ENCODE measurements around the gene MBNL3. TPM values are rescaled to one million over a fixed set of nuclear protein-coding genes. Genes with fewer than 3 reads are reported as not detected.

MBNL3 gene
- total RNA-seq, 1 donor from 2014 or later: 3.4 TPM

DNA sequence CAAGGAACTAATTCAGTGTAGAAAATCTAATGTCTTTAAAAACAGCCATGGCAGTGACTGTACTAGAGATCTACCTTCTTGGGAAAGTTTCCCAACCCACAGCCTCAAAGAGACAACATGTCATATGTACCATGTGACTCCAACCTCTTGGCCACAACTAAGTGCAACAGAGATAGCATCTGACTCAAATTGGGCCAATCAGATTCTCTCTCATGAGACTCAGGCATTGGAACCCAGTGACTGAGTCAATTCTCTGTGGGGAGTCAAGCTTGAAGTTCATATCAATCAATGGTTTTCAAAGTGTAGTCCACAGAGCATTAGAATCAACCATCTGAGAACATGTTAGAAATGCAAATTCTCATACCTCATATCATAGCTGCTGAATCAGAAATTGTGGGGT, 123.3 kb downstream of the MBNL3 start:
- H3K27ac Mint-ChIP-seq: no peak overlapping the region
- peaks cover 2% of the 10 kb centered on the region for H3K4me1 Mint-ChIP-seq
- no peaks in the 10 kb centered on the region for H3F3A ChIP-seq (ENCODE audit: low read depth)
- H3K27me3 ChIP-seq: no peaks in the 10 kb centered on the region
- no peak for DNase-seq (ENCODE audit: low spot score)
- H2AFZ ChIP-seq (replicated peaks): no peak overlapping the region
- no peaks in the 10 kb centered on the region for H3K4me1 ChIP-seq
- H3K4me3 ChIP-seq: no peak overlapping the region
- H3K4me2 ChIP-seq: no peak overlapping the region
- no peak for TF ChIP-seq EZH2 (IDR thresholded peaks at IDR 0.05)
- no peaks in the 10 kb centered on the region for H4K20me1 ChIP-seq (ENCODE audit: low read depth)
- H3K27ac ChIP-seq: no peak overlapping the region
- no peak overlapping the region for H3K4me3 Mint-ChIP-seq
- no peaks in the 10 kb centered on the region for H3K79me2 ChIP-seq (ENCODE audit: low read depth)
- H3K27me3 Mint-ChIP-seq (ENCODE audit: insufficient read depth, low read depth): peaks cover 2% of the 10 kb centered on the region
- H3K36me3 Mint-ChIP-seq: no peaks in the 10 kb centered on the region
- H3K9me3 Mint-ChIP-seq: no peaks in the 10 kb centered on the region
- H3K9me3 ChIP-seq (ENCODE audit: low read depth): no peaks in the 10 kb centered on the region
- no peak overlapping the region for H3K9ac ChIP-seq
- H3K36me3 ChIP-seq: no peaks in the 10 kb centered on the region

- H3K27me3 ChIP-seq: no peaks in the 10 kb centered on the region
- H3K4me2 ChIP-seq: no peak overlapping the region
- no peaks in the 10 kb centered on the region for H3K9me3 Mint-ChIP-seq
- no peaks in the 10 kb centered on the region for H3F3A ChIP-seq (ENCODE audit: low read depth)
- no peak overlapping the region for H3K4me3 Mint-ChIP-seq
- no peaks in the 10 kb centered on the region for H3K79me2 ChIP-seq (ENCODE audit: low read depth)
- no peaks in the 10 kb centered on the region for H4K20me1 ChIP-seq (ENCODE audit: low read depth)
- no peaks in the 10 kb centered on the region for H3K9me3 ChIP-seq (ENCODE audit: low read depth)
- H3K9ac ChIP-seq: no peak overlapping the region
- no peak overlapping the region for H2AFZ ChIP-seq (replicated peaks)
- no peak overlapping the region for H3K27ac Mint-ChIP-seq
- no peak for TF ChIP-seq EZH2phosphoT487 (IDR thresholded peaks at IDR 0.05)
- no peak for TF ChIP-seq EZH2 (IDR thresholded peaks at IDR 0.05)
- TF ChIP-seq, protein P1, sequence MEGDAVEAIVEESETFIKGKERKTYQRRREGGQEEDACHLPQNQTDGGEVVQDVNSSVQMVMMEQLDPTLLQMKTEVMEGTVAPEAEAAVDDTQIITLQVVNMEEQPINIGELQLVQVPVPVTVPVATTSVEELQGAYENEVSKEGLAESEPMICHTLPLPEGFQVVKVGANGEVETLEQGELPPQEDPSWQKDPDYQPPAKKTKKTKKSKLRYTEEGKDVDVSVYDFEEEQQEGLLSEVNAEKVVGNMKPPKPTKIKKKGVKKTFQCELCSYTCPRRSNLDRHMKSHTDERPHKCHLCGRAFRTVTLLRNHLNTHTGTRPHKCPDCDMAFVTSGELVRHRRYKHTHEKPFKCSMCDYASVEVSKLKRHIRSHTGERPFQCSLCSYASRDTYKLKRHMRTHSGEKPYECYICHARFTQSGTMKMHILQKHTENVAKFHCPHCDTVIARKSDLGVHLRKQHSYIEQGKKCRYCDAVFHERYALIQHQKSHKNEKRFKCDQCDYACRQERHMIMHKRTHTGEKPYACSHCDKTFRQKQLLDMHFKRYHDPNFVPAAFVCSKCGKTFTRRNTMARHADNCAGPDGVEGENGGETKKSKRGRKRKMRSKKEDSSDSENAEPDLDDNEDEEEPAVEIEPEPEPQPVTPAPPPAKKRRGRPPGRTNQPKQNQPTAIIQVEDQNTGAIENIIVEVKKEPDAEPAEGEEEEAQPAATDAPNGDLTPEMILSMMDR (IDR thresholded peaks at IDR 0.05): no peak
- DNase-seq (ENCODE audit: low spot score): no peak
- H3K36me3 Mint-ChIP-seq: no peaks in the 10 kb centered on the region
- H3K36me3 ChIP-seq: no peaks in the 10 kb centered on the region
- H3K4me1 Mint-ChIP-seq: no peaks in the 10 kb centered on the region
- H3K4me3 ChIP-seq: no peak overlapping the region
- H3K27ac ChIP-seq: no peak overlapping the region
- H3K4me1 ChIP-seq: no peaks in the 10 kb centered on the region
- H3K27me3 Mint-ChIP-seq (ENCODE audit: insufficient read depth, low read depth): peaks cover 2% of the 10 kb centered on the region
These were observed 124.5 kb downstream of the MBNL3 start for GRCh38 chrX:132364313-132364712.

DNA sequence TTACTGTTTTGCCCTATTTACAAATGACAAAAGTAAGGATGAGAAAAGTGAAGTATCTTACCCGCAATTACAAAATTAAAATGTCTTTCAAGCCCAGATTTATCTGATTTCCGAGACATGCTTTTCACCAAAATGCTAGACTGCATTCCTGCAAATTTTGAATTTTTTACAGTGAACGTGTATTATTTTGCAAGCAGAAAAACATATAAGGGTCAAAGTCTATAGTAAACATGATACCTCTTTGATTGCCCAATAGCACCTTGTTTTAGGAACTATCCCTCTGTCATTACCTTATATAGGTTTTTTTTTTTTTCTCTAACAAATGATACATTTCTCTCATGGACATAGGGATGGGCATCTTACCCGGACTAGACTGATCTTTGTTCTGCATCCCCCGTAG, 135.4 kb downstream of the MBNL3 start:
- Histone ChIP-seq H3K4me2 (no peak overlapping the region), H3K79me2 (ENCODE audit: low read depth) (no peaks in the 10 kb centered on the region), H3K36me3 (no peaks in the 10 kb centered on the region), H4K20me1 (ENCODE audit: low read depth) (no peaks in the 10 kb centered on the region), H3K4me1 (no peaks in the 10 kb centered on the region), H3K27ac (no peak overlapping the region), H3F3A (ENCODE audit: low read depth) (no peaks in the 10 kb centered on the region), H3K9ac (no peak overlapping the region), H3K4me3 (no peak overlapping the region), H3K9me3 (ENCODE audit: low read depth) (peaks cover 12% of the 10 kb centered on the region), H2AFZ (replicated peaks) (no peak overlapping the region), H3K27me3 (no peaks in the 10 kb centered on the region)
- no peak overlapping the region for H3K4me3 Mint-ChIP-seq
- TF ChIP-seq EZH2 (IDR thresholded peaks at IDR 0.05) (no peak), EZH2phosphoT487 (IDR thresholded peaks at IDR 0.05) (no peak)
- TF ChIP-seq, protein P1 (IDR thresholded peaks at IDR 0.05): no peak
- H3K27me3 Mint-ChIP-seq (ENCODE audit: insufficient read depth, low read depth): no peaks in the 10 kb centered on the region
- no peak for DNase-seq (ENCODE audit: low spot score)
- H3K4me1 Mint-ChIP-seq: no peaks in the 10 kb centered on the region
- no peak overlapping the region for H3K27ac Mint-ChIP-seq
- no peaks in the 10 kb centered on the region for H3K36me3 Mint-ChIP-seq
- H3K9me3 Mint-ChIP-seq: no peaks in the 10 kb centered on the region

- Histone ChIP-seq H3K27ac (no peak overlapping the region), H3K36me3 (no peaks in the 10 kb centered on the region), H3K4me1 (no peaks in the 10 kb centered on the region), H3K9me3 (ENCODE audit: low read depth) (no peaks in the 10 kb centered on the region), H3K27me3 (no peaks in the 10 kb centered on the region), H2AFZ (replicated peaks) (no peak overlapping the region), H3F3A (ENCODE audit: low read depth) (no peaks in the 10 kb centered on the region), H3K4me2 (no peak overlapping the region), H4K20me1 (ENCODE audit: low read depth) (no peaks in the 10 kb centered on the region), H3K9ac (no peak overlapping the region), H3K79me2 (ENCODE audit: low read depth) (no peaks in the 10 kb centered on the region), H3K4me3 (no peak overlapping the region)
- no peaks in the 10 kb centered on the region for H3K36me3 Mint-ChIP-seq
- H3K27me3 Mint-ChIP-seq (ENCODE audit: insufficient read depth, low read depth): peaks cover 4% of the 10 kb centered on the region
- no peaks in the 10 kb centered on the region for H3K4me1 Mint-ChIP-seq
- H3K4me3 Mint-ChIP-seq: no peak overlapping the region
- H3K27ac Mint-ChIP-seq: no peak overlapping the region
- no peak for DNase-seq (ENCODE audit: low spot score)
- TF ChIP-seq EZH2phosphoT487 (IDR thresholded peaks at IDR 0.05) (no peak), EZH2 (IDR thresholded peaks at IDR 0.05) (no peak)
- TF ChIP-seq, protein P1 (IDR thresholded peaks at IDR 0.05): no peak
- H3K9me3 Mint-ChIP-seq: no peaks in the 10 kb centered on the region
These were observed 152.7 kb downstream of the MBNL3 start for GRCh38 chrX:132336172-132336571.
